ENCODE data around the gene EXOC4. TPM values are rescaled to one million over a fixed set of nuclear protein-coding genes. Genes with fewer than 3 reads are reported as not detected.

Gene EXOC4
- total RNA-seq, 4 donors from 2014 or later, result 36.6 to 64.0 (median 57.4) TPM

DNA sequence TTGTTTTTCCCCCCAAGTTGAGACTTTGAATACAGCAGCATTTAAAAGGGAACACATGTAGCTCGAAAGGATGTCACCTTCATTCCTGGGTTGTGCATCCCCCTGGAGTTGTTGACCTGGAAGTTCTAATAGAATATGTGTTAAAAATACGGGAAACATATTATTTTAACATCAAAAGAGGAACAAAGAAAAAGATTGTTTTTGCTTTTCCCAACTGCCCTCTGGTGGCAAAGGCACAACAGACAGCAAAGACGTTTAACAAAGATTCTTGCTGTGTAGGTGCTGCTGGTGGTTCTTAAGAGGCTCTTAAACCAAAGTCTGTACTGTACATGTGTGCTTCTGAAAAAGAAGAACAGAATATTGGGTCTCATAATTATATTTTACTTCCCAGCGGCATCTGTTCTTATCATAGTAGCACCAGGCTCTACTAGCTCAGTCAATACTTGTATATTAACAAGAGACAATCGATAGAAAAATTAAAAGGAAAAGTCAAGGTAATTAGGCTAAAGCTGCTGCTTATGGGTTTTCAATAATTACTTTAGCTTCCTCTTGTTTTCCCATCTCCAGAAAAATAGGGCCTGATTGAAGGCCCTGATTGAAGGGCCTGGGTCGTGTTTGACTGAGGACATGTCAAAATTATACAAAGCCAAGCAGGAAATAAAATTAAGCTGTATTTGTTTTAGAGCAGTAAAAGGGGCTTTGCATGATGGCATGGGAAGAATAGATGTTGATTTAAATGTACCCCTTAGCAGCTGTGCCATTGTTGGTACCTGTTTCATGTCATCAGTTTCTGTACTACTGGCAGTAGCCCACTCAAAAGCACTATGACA lies 490.0 kb downstream of the EXOC4 start:
- TF ChIP-seq, protein P1, sequence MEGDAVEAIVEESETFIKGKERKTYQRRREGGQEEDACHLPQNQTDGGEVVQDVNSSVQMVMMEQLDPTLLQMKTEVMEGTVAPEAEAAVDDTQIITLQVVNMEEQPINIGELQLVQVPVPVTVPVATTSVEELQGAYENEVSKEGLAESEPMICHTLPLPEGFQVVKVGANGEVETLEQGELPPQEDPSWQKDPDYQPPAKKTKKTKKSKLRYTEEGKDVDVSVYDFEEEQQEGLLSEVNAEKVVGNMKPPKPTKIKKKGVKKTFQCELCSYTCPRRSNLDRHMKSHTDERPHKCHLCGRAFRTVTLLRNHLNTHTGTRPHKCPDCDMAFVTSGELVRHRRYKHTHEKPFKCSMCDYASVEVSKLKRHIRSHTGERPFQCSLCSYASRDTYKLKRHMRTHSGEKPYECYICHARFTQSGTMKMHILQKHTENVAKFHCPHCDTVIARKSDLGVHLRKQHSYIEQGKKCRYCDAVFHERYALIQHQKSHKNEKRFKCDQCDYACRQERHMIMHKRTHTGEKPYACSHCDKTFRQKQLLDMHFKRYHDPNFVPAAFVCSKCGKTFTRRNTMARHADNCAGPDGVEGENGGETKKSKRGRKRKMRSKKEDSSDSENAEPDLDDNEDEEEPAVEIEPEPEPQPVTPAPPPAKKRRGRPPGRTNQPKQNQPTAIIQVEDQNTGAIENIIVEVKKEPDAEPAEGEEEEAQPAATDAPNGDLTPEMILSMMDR (IDR thresholded peaks at IDR 0.05), result no peak
- TF ChIP-seq POLR2A (IDR thresholded peaks at IDR 0.05; ENCODE audit: low read depth), result no peak
- TF ChIP-seq EP300 (IDR thresholded peaks at IDR 0.05), result no peak
- TF ChIP-seq POLR2AphosphoS5 (IDR thresholded peaks at IDR 0.05), result no peak
- Histone ChIP-seq H3K27me3 (no peaks in the 10 kb centered on the region), H3K4me3 (no peak overlapping the region), H3K36me3 (no peaks in the 10 kb centered on the region), H3K4me1 (no peaks in the 10 kb centered on the region), H3K27ac (replicated peaks in 1 of 4) (no peak overlapping the region), H3K9me3 (no peaks in the 10 kb centered on the region)
- intact Hi-C loops (cut with DNase I), result no loop called here
- DNase-seq (ENCODE audit: extremely low spot score), result no peak
- WGBS, result 74% methylated on average over 6 of the region's 6 CpGs

DNA sequence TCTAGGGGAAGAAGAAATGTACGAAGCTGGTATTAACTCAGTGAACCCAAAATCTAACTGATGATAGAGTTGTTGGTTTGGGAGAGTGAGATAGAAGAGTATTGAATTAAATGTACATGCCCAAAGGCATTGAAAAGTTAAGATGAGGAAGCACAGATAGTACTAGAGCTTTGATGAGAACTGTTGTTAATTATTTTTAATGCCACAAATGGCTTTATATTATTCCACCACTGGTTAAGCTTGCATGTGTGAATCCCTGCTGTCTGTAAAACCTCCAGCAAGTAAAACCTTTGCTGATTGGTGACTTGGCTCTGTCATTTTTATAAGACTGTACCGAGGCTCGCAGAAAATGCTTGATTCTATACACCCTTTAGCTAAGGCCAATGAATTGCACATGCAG lies 491.6 kb downstream of the EXOC4 start:
- no peak overlapping the region for H3K4me3 ChIP-seq
- no peak overlapping the region for H3K27ac ChIP-seq (replicated peaks in 1 of 4)
- H3K4me1 ChIP-seq, result no peaks in the 10 kb centered on the region
- intact Hi-C loops (cut with DNase I), result no loop called here
- no peaks in the 10 kb centered on the region for H3K9me3 ChIP-seq
- no peak for DNase-seq (ENCODE audit: extremely low spot score)
- TF ChIP-seq POLR2A (IDR thresholded peaks at IDR 0.05; ENCODE audit: low read depth) (no peak), POLR2AphosphoS5 (IDR thresholded peaks at IDR 0.05) (no peak), EP300 (IDR thresholded peaks at IDR 0.05) (no peak)
- TF ChIP-seq, protein P1 (IDR thresholded peaks at IDR 0.05), result no peak
- 90% methylated on average over 3 of the region's 3 CpGs for WGBS
- H3K27me3 ChIP-seq, result no peaks in the 10 kb centered on the region
- H3K36me3 ChIP-seq, result no peaks in the 10 kb centered on the region

DNA sequence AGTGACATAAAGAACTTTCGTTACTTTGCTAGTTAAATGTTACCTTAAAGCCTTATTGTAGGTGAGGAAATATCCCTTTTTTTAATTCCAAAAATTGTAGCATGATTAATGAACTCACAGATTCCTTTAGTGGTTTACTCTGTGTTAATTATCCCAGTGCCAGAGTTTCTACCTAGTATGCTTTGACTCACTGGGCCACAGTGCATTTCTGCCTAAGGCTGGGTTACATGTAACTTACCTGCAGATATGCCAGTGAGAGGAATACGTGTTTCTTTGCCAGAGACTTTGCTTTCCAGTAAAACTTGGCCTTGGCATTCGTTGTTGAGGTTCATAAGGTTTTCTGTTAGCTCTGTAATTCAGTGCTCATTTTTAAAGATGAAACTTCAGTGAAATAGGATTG lies 493.4 kb downstream of the EXOC4 start:
- Histone ChIP-seq H3K27me3 (no peaks in the 10 kb centered on the region), H3K36me3 (no peaks in the 10 kb centered on the region), H3K4me3 (no peak overlapping the region), H3K27ac (replicated peaks in 1 of 4) (no peak overlapping the region), H3K4me1 (no peaks in the 10 kb centered on the region), H3K9me3 (no peaks in the 10 kb centered on the region)
- no peak for TF ChIP-seq EP300 (IDR thresholded peaks at IDR 0.05)
- intact Hi-C loops (cut with DNase I), result no loop called here
- DNase-seq (ENCODE audit: extremely low spot score), result no peak
- WGBS, result 83% methylated on average over 3 of the region's 3 CpGs

DNA sequence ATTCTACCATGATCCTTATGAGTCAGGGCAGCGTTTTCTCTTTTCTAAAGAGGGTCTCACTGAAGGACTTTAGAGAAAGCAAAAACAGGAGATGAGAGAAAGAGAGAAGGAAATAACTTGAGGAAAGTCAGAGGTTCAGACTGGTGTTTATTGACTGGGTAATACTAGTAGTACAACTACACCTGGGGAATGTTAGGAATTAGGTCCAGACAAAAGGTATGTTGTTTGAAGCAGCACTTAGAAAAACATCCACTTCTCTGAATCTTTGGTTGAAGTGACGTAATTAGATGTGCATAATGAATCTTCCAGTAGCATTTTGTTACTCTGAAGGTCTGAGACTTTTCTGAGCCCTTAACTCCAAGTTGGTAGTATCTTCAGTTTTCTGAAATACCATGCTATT lies 494.0 kb downstream of the EXOC4 start:
- Histone ChIP-seq H3K4me1 (no peaks in the 10 kb centered on the region), H3K27ac (replicated peaks in 1 of 4) (no peak overlapping the region), H3K4me3 (no peak overlapping the region), H3K9me3 (no peaks in the 10 kb centered on the region), H3K36me3 (no peaks in the 10 kb centered on the region), H3K27me3 (no peaks in the 10 kb centered on the region)
- no peak for DNase-seq (ENCODE audit: extremely low spot score)
- intact Hi-C loops (cut with DNase I), result no loop called here
- WGBS, result 50% methylated on average over 2 of the region's 2 CpGs
- no peak for TF ChIP-seq POLR2AphosphoS5 (IDR thresholded peaks at IDR 0.05)
- TF ChIP-seq EP300 (IDR thresholded peaks at IDR 0.05), result no peak
- no peak for TF ChIP-seq POLR2A (IDR thresholded peaks at IDR 0.05; ENCODE audit: low read depth)
- TF ChIP-seq, protein P1 (IDR thresholded peaks at IDR 0.05), result no peak

DNA sequence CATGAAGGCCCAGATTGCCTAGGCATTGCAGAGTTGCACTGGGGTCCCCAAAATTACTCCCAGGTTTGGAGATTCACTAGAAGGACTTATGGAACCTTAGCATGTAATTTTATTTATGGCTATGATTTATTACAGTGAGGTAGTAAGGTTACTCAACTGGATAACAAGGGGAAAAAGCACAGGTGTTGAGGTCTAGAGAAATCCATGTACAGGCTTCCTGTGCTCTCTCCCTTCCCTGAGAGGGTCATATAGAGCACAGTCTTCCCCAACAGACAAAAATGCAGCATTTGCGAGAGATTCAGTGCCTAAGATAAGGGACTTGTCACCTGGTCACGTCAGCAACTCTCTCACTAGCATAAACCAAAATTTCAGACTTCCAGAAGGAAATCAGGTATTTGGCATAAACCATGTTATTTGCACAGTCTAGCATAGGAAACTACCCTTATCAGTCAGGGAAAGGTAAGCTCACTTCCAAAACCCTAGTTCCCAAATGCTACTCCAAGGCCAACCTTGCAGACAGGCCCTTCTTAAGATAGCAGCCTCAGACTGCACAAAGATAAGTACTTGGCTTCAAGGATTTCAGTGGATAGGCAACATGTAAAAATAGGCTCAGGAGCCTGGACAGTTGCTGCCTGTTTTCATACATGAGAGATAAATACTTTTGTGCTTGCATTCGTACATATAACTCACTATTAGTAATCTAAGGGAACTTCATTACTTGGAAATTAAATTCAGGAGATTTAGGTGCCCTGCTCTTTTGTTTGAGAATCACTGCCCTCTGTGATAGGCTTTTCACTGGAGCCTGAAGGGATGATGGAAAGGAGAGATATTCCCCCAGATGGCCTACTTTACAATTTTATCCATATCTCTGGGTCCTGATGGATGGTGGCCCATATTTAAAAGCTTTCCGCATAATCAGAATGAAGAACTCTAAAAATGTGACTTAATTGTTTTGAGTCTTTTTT lies 495.8 kb downstream of the EXOC4 start:
- DNase-seq (ENCODE audit: extremely low spot score), result no peak
- H3K36me3 ChIP-seq, result no peaks in the 10 kb centered on the region
- H3K4me1 ChIP-seq, result no peaks in the 10 kb centered on the region
- H3K27me3 ChIP-seq, result no peaks in the 10 kb centered on the region
- no peak for TF ChIP-seq EP300 (IDR thresholded peaks at IDR 0.05)
- TF ChIP-seq, protein P1 (IDR thresholded peaks at IDR 0.05), result no peak
- no peak for TF ChIP-seq POLR2AphosphoS5 (IDR thresholded peaks at IDR 0.05)
- no peak for TF ChIP-seq POLR2A (IDR thresholded peaks at IDR 0.05; ENCODE audit: low read depth)
- H3K9me3 ChIP-seq, result no peaks in the 10 kb centered on the region
- WGBS, result 96% methylated on average over 4 of the region's 4 CpGs
- H3K4me3 ChIP-seq, result no peak overlapping the region
- intact Hi-C loops (cut with DNase I), result no loop called here
- no peak overlapping the region for H3K27ac ChIP-seq (replicated peaks in 1 of 4)
